Measurements from ENCODE around the gene TDRD9.
"Not testable (repeated sequence)": the region's sequence is repeated elsewhere in the genome, so short reads cannot be mapped to it uniquely, and the experiment has no call there.

The TDRD9 gene

DNA sequence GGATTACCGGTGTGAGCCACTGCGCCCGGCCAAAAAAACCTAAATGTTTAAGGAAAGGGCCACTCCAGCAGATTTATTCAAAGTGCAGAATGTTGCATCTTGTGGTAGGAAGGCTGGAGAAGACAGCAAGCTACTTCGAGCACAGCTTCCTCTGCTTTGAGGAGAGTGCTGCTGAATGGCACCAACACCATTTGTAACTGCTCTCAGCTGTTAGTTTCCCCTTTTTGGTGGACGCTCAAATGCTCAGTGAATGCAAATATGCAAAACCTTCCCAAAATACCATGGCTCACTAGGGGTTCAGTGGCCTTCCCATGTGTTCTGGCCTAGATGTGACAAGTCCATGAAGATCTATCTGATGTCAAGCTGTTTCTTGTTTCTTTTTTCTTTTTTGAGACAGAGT is 2.9 kb upstream of the TDRD9 start:
- no peak for DNase-seq (ENCODE audit: low read depth in 2 of 2)

- DNase-seq (ENCODE audit: low read depth in 2 of 2), result no peak
These were observed 690 bp upstream of the TDRD9 start for GRCh38 chr14:103927566-103927965.

DNA sequence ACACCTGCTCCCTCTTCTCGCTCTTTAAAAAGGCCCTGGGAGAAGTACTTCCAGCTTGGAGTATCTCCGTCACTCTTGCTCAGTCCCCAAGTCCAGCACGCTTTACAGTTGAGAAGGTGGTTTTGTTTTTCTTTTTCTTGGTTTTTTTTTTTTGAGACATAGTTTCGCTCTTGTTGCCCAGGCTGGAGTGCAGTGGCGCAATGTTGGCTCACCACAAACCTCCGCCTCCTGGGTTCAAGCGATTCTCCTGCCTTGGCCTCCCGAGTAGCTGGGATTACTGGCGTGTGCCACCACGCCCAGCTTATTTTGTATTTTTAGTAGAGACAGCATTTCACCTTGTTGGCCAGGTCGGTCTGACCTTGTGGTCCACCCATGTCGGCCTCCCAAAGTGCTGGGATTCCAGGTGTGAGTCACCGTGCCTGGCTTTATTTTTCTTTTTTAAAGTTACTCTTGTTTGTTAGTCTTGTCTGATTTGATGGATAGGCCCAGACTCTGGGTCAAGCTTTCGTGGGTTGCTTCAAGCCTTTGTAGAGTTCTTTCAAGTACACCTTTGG is 1.9 kb downstream of the TDRD9 start:
- DNase-seq (ENCODE audit: low read depth in 2 of 2), result no peak

DNA sequence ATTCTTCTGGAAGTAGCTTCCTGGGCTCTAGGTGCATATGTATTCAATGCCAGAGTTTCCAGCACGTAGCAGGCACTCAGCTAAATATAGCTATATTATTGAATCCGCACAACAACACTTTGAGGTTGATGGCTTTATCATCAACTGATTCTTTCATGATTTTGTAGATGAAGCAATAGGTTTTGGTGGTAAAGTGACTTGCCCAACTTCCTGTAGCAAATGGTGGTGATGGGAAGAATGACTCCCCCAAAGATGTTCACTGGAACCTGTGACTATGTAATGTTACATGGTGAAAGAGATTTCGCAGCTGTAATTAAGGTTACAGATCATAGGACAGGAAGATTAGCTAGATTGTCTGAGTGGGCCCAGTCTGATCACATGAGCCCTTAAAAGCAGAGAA is 3.2 kb downstream of the TDRD9 start:
- no peak for DNase-seq (ENCODE audit: low read depth in 2 of 2)

DNA sequence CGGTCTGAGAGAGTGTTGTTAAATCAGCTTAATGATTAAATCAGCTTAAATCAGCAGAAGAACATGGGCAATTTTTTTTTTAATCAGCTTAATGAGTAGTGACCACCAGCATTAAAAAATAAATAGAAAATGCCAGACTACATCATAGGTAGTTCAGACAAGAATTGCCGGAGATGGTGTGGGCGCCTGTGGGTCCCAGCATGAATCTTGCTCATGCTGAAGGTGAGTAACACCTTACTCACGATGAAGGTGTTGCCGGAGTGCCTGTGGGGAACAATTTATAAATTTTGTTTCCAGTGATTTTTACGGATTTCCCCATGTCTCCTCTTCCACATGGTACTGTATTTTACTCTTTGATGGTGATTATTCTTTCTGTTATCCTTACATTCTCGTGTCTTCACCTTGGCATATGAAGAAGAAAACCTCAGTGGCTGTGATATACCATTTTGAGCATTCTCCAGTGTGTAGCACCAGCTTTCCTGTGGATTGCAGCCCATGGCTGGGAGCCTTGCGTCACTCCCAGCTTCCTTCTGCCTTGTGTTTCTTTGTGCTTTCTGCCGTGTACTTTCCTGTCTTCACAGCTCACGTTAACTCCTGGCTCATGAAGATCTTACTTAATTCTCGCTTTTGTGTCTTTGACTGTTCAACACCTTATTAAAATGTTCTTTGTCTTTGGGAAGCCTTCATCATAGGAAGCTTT is 4.7 kb downstream of the TDRD9 start:
- no peak for DNase-seq (ENCODE audit: low read depth in 2 of 2)

GRCh38 chr14:103935102-103935501 is 6.8 kb downstream of the TDRD9 start:
- DNase-seq (ENCODE audit: low read depth in 2 of 2), result no peak

GRCh38 chr14:103941462-103941861 is 13.2 kb downstream of the TDRD9 start:
- DNase-seq (ENCODE audit: low read depth in 2 of 2), result no peak

GRCh38 chr14:103941973-103942736 is 13.9 kb downstream of the TDRD9 start, which contains the start of gene RD3L:
RD3L (minus strand) TSS chr14:103942529; CDS start chr14:103941695, 834 bp downstream.
- no peak for DNase-seq (ENCODE audit: low read depth in 2 of 2)

DNA sequence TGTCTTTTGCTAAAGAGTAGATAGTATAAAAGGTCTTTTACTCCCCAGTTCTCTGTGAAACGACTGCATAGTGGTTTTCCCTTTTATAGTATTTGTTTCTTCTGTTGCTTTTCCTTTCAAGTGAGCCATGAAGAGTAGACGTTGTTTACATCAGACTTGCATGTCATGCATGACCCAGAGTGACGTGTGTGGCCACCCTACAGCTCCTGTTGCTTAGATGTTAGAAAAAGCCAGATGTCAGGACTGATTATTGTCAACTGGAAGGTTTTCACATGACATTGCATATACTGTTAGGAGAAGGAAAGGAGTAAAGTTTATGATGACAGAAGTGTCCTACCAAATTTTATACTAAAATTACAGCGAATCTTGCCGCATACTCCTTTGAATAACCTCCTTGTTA is 15.4 kb downstream of the TDRD9 start:
- no peak for DNase-seq (ENCODE audit: low read depth in 2 of 2)

DNA sequence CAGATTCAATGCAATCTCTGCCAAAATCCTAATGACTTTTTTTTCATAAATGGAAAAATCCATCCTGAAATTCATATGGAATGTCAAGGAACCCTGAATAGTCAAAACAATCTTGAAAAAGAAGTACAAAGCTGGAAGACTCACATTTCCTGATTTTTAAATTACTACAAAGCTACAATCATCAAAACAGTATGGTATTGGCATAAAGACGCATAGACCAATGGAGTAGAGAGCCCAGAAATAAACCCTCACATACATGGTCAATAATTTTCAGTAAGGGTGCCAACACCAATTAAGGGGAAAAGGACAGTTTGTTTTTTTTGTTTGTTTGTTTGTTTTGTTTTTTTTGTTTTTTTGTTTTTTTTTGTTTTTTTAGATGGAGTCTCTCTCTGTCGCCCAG is 18.7 kb downstream of the TDRD9 start:
- DNase-seq (ENCODE audit: low read depth in 2 of 2), result no peak

- no peak for DNase-seq (ENCODE audit: low read depth in 2 of 2)
These were observed 20.2 kb downstream of the TDRD9 start for GRCh38 chr14:103948442-103948841.

- no peak for DNase-seq (ENCODE audit: low read depth in 2 of 2)
These were observed 21.0 kb downstream of the TDRD9 start for GRCh38 chr14:103949131-103949790.

GRCh38 chr14:103960457-103961055 is 32.3 kb downstream of the TDRD9 start:
- DNase-seq (ENCODE audit: low read depth in 2 of 2), result no peak

DNA sequence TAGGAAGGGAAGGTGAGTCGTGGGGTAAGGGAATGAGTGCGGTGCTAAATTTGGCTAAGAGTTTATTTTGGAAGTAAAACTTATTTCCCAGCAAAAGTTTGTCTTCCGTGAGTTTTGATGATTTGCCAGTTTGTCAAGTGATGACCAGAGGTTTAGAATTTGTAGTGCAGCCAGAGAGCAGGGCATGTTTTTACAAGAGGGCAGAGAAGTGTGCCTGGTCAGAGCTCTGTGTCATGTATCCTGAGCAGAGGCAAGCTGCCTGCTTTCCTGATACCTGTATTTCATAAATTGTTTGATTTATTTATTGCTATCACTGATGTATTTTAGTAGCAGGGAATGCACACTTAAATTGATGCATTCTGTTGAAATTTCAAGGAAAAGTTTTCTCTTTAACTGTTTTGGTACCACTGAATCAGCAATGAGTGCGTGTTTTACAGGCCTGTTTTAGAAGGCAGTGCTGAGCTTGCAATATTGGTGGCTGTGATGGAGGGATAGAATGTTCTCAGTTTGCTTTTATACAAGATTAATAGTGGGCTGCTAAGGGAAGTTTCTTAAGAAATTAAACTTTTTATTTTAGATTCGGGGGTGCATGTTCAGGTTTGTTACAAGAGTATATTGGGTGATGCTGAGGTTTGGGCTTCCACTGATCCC is 33.8 kb downstream of the TDRD9 start:
- DNase-seq (ENCODE audit: low read depth in 2 of 2), result no peak

GRCh38 chr14:103966631-103967030 is 38.4 kb downstream of the TDRD9 start:
- DNase-seq (ENCODE audit: low read depth in 2 of 2), result no peak

DNA sequence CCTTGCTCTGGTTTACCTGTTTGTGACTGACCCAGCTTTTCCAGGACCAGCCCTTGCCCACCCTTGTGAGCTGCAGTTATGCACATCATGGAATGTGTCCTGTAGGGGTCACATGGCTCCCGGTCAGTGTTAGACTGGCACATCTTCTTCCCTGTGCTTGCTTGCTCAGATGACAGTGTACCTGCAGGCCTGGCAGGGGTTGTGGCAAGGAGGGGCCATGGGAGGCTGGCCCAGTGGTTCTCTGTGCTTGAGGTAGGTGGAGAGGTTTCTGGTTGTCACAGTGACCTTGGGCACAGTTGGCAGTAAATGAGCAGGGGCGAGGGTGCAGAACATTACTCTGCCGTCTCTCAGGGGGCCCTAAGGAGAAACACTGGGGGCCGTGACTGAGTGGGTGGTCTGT is 41.7 kb downstream of the TDRD9 start:
- DNase-seq (ENCODE audit: low read depth in 2 of 2), result no peak

DNA sequence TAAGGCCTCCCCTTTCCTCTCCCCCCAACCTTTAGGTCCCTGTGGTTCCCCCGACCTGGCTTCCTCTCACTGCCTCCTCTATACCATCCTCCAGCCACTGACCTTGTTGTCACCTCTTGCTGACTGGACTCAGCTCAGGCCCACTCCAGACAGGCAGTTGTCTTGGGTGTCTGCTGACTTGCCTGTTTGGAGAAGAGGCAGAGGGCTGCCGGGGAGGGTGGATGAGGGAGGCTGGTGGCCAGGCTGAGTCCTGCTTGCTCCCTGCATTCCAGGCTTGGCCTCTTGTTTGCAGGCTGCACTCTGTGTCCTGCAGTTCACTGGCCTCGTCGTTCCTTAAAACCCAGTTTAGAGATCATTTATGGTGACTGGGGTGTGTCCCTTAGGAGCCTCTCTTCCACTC is 45.1 kb downstream of the TDRD9 start:
- DNase-seq (ENCODE audit: low read depth in 2 of 2), result no peak

DNA sequence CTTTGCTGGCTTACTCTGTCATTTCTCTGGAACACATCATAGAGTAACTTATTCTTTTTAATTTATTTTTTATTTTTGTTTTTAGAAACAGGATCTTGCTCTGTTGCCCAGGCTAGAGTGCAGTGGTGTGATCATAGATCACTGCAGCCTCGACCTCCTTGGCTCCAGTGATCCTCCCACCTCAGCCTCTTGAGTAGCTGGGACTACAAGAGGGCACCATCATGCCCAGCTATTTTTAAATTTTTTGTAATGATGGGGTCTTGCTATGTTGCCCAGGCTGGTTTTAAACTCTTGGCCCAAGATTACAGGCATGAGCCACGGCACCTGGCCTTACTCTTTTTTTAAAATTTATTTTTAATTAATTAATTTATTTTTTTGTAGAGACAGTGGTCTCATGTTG is 46.3 kb downstream of the TDRD9 start:
- no peak for DNase-seq (ENCODE audit: low read depth in 2 of 2)

GRCh38 chr14:103980623-103981238 is 52.5 kb downstream of the TDRD9 start:
- DNase-seq (ENCODE audit: low read depth in 2 of 2), result not testable (repeated sequence)

DNA sequence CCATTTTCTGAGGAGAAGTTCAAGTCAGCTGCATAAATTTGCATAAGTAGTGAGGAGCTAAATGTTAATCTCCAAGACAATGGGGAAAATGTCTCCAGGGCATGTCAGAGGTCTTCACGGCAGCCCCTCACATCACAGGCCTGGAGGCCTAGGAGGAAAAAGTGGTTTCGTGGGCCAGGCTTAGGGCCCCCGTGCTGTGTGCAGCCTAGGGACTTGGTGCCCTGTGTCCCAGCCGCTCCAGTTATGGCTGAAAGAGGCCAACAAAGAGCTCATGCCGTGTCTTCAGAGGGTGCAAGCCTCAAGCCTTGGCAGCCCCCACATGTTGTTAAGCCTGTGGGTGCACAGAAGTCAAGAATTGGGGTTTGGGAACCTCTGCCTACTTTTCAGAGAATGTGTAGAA is 55.9 kb downstream of the TDRD9 start:
- no peak for DNase-seq (ENCODE audit: low read depth in 2 of 2)

DNA sequence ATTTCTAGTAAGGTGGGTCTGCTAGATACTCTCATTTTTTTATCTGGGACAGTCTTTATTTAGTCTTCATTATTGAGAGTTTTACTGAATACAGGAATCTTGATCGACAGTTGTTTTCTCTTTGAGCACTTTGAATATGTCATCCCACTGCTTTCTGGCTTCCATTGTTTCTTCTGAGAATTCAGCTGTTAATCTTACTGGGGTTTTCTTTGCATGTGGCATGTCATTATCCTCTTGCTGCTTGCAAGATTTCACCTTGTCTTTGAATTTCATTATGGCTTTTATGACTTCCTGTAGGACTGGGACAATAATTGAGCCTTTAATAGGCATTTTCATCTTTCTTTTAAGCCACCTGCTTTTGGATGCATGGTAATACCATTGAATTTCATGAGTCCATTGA is 60.8 kb downstream of the TDRD9 start:
- DNase-seq (ENCODE audit: low read depth in 2 of 2), result no peak

Data from stimulated activated CD8-positive, alpha-beta memory T cell treated with anti-CD3 and anti-CD28 coated beads, Interleukin-2, amount 100 ng/mL, for 1 hour (primary cell).